Measurements from ENCODE around the gene NUP153.
"Not testable (repeated sequence)": the region's sequence is repeated elsewhere in the genome, so short reads cannot be mapped to it uniquely, and the experiment has no call there.

The NUP153 gene

DNA sequence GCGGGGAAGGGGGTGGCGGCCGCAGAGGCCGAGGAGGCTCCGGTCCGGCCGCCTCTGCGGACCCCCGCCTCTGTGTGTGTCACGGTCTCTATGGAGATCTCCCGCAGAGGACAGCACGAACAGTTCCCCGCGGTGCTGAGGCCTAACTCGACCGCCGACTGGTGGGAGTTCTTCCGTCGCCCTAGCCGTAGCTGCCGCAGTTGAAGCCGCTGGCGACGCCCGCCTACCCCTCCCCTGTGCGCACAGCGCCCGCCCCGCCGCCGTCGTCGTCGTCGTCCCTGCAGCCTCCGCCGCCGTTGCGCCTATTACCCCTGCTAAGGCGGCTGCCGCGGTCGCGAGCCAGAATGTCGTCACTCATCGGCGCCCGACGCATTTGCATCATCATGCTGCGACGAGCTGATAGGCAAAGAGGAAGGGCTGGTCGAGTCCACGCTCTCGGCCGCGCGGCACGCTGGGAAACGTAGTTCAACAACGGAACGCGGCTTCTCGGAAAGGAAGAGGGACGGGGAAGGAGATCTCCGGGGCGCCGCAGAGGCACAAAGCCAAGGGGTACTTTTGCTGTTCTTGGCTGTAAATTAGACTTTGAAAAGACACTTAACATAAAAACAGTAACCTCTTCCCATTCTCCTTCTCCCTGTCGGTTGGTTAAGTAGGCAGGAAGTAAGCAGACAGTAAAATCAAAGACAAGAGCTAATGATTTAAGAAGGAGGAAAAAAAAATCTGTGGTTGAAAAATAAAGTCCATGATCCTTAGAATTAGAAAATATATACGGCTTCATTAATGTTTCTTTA lies at the start of gene NUP153:
Gene NUP153, minus strand, starts transcription at position 346 of the 791 bp plus-strand sequence. CDS start 538 bp downstream, outside the sequence.
- ChIA-PET POLR2A (interaction anchor here (0.7 to 1.3 kb wide), 2 partner anchors 8 to 34 kb away, joined by 3 to 4 read pairs; no protein-coding TSS in a partner anchor), CTCF (no interaction called here)
- peak within 1 kb of the TSS; percentile 86 for H3K4me3 ChIP-seq (ENCODE audit: low read depth, low read length)
- TF ChIP-seq, protein P1, sequence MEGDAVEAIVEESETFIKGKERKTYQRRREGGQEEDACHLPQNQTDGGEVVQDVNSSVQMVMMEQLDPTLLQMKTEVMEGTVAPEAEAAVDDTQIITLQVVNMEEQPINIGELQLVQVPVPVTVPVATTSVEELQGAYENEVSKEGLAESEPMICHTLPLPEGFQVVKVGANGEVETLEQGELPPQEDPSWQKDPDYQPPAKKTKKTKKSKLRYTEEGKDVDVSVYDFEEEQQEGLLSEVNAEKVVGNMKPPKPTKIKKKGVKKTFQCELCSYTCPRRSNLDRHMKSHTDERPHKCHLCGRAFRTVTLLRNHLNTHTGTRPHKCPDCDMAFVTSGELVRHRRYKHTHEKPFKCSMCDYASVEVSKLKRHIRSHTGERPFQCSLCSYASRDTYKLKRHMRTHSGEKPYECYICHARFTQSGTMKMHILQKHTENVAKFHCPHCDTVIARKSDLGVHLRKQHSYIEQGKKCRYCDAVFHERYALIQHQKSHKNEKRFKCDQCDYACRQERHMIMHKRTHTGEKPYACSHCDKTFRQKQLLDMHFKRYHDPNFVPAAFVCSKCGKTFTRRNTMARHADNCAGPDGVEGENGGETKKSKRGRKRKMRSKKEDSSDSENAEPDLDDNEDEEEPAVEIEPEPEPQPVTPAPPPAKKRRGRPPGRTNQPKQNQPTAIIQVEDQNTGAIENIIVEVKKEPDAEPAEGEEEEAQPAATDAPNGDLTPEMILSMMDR (IDR thresholded peaks at IDR 0.05; ENCODE audit: insufficient read depth, low read length, missing control alignments), result no peak
- DNase-seq (ENCODE audit: low read depth, low spot score), result peak; percentile 89

DNA sequence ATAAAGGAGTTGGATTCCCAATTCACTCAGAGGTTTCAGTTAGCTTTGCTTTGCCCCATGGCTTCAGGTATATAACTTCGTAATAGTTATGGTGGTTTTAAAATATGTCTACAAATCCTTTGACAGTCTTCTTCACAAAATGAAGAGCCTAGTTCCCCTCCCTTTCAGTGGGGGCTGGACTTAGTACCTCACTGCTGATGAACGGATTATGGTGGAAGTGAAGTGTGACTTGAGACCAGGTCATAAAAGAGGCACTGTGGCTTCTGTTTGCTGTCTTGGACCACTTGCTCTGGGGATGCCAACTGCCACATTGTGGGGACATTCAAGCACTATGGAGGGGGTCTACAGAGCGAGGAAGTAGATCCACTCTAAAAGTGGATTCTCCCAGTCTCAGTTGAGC lies 47.5 kb upstream of the NUP153 start:
- no peak for DNase-seq (ENCODE audit: low read depth, low spot score)
- CTCF ChIA-PET, result no interaction called here
- TF ChIP-seq, protein P1 (IDR thresholded peaks at IDR 0.05; ENCODE audit: insufficient read depth, low read length, missing control alignments), result no peak
- no peak overlapping the region for H3K4me3 ChIP-seq (ENCODE audit: low read depth, low read length)
- POLR2A ChIA-PET, result no interaction called here

DNA sequence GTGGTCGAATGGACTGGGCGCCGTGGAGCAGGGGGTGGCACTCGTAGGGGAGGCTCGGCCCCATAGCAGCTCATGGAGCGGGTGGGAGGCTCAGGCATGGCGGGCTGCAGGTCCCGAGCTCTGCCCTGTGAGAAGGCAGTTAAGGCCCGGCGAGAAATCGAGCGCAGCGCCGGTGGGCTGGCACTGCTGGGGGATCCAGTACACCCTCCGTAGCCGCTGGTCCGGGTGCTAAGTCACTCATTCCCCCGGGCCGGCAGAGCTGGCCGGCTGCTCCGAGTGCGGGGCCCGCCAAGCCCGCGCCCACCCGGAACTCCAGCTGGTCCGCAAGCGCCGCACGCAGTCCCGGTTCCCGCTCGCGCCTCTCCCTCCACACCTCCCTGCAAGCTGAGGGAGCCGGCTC lies 38.6 kb upstream of the NUP153 start:
- H3K4me3 ChIP-seq (ENCODE audit: low read depth, low read length); POLR2A ChIA-PET; DNase-seq (ENCODE audit: low read depth, low spot score): not testable (repeated sequence)
- CTCF ChIA-PET, result interaction anchor here (1.2 kb wide), 1 partner anchor 26 kb away, joined by 3 read pairs; no protein-coding TSS in a partner anchor

DNA sequence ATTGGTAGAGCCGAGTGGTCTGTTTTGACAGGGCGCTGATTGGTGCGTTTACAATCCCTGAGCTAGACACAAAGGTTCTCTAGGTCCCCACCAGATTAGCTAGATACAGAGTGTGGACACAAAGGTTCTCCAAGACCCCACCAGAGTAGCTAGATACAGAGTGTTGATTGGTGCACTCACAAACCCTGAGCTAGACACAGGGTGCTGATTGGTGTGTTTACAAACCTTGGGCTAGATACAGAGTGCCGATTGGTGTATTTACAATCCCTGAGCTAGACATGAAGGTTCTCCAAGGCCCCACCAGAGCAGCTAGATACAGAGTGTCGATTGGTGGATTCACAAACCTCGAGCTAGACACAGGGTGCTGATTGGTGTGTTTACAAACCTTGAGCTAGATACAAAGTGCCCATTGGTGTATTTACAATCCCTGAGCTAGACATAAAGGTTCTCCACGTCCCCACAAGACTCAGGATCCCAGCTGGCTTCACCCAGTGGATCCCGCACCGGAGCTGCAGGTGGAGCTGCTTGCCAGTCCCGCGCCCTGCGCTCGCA lies 38.1 kb upstream of the NUP153 start:
- POLR2A ChIA-PET, result interaction anchor here (0.7 kb wide), 1 partner anchor 68 kb away, joined by 3 read pairs; no protein-coding TSS in a partner anchor
- CTCF ChIA-PET; H3K4me3 ChIP-seq (ENCODE audit: low read depth, low read length); DNase-seq (ENCODE audit: low read depth, low spot score): not testable (repeated sequence)

DNA sequence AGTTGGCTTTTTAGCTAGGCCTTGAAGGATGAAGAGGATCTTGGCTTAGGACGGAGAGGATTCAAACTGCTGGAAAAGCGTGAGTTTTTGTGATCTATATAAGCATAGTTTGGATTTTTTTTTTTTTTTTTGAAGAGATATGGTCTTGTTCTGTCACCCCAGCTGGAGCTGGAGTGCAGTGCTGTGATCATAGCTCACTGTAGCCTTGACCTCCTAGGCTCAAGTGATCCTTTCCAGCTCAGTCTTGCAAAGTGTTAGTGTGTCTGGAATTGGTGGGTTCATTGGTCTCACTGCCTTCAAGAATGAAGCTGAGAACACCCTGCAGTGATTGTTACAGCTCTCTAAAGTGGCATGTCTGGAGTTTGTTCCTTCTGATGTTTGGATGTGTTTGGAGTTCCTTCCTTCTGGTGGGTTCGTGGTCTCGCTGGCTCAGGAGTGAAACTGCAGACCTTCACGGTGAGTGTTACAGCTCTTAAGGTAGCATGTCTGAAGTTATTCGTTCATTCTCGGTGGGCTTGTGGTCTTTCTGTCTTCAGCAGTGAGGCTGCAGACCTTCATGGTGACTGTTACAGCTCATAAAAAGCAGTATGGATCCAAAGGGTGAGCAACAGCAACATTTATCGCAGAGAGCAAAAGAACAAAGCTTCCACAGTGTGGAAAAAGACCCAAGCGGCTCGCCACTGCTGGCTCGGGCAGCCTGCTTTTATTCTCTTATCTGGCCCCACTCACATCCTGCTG lies 37.5 kb upstream of the NUP153 start:
- ChIA-PET CTCF (no interaction called here), POLR2A (interaction anchor here (0.7 kb wide), 2 partner anchors 68 to 530 kb away, joined by 3 read pairs; no protein-coding TSS in a partner anchor)
- no peak for DNase-seq (ENCODE audit: low read depth, low spot score)
- TF ChIP-seq, protein P1 (IDR thresholded peaks at IDR 0.05; ENCODE audit: insufficient read depth, low read length, missing control alignments), result no peak
- no peak overlapping the region for H3K4me3 ChIP-seq (ENCODE audit: low read depth, low read length)

DNA sequence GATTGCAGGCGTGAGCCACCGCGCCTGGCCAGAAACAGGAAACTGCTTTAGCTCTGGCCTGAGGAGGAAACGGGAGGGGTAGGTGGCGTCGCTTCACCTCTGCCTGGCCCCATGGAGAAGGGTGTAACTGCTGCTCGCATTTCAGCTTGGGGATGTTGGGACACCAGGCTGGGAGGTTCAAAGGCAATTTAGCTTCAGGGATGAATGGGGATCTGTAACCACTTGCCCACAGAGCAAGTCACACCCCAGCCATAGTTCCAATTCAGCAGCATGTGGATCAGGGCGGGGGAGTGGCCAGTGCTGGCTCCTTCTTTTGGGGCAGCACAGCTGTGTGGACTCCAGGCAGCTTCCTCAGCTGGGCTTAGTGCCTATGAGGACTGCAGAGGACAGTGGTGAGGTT lies 34.8 kb upstream of the NUP153 start:
- CTCF ChIA-PET, result no interaction called here
- TF ChIP-seq, protein P1 (IDR thresholded peaks at IDR 0.05; ENCODE audit: insufficient read depth, low read length, missing control alignments), result no peak

More for the DNA sequence above, 34.8 kb upstream of the NUP153 start:
- DNase-seq (ENCODE audit: low read depth, low spot score), result no peak
- no peak overlapping the region for H3K4me3 ChIP-seq (ENCODE audit: low read depth, low read length)
- POLR2A ChIA-PET, result no interaction called here

All from AG04449 (cell line).